ENCODE measurements around the gene IL17RA. TPM values are rescaled to one million over a fixed set of nuclear protein-coding genes. Genes with fewer than 3 reads are reported as not detected.
A peak's percentile ranks its signal among the peaks of the same experiment; 100 is the strongest.

Gene IL17RA
- total and polyA plus RNA-seq, 8 donors, result 3.2 to 19.1 (median 8.7) TPM

DNA sequence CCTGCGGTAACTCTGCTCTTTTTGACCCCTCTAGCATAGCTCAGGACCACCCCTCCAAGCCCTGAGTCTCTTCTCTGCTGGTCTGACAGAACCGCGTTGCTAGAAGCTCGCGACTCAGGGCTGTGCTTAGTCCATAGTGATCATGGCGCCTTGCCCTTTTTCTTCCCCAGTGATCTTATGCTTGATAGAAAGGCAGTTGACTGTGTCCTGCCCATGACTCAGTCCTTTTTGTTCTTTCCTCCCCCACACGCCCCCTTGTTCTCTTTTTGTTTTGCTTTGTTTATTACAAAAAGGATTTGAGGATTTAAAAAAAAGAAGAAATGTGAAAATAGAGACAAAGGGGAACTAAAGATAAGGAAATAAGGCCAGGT is 17.5 kb downstream of the IL17RA start:
- Histone ChIP-seq H3K27me3 (no peaks in the 10 kb centered on the region), H3K9me3 (no peaks in the 10 kb centered on the region), H3K4me1 (peaks cover 0 to 36% (median 0%) of the 10 kb centered on the region in 4 donors), H3K4me3 (no peak overlapping the region), H3K27ac (no peak overlapping the region), H3K36me3 (peaks cover 79 to 97% (median 95%) of the 10 kb centered on the region in 4 donors)
- 86 to 93% (median 91%) methylated on average over 7 of the region's 7 CpGs for WGBS, 5 donors
- DNase-seq, result no peak
- TF ChIP-seq, protein P1, sequence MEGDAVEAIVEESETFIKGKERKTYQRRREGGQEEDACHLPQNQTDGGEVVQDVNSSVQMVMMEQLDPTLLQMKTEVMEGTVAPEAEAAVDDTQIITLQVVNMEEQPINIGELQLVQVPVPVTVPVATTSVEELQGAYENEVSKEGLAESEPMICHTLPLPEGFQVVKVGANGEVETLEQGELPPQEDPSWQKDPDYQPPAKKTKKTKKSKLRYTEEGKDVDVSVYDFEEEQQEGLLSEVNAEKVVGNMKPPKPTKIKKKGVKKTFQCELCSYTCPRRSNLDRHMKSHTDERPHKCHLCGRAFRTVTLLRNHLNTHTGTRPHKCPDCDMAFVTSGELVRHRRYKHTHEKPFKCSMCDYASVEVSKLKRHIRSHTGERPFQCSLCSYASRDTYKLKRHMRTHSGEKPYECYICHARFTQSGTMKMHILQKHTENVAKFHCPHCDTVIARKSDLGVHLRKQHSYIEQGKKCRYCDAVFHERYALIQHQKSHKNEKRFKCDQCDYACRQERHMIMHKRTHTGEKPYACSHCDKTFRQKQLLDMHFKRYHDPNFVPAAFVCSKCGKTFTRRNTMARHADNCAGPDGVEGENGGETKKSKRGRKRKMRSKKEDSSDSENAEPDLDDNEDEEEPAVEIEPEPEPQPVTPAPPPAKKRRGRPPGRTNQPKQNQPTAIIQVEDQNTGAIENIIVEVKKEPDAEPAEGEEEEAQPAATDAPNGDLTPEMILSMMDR (IDR thresholded peaks at IDR 0.05), result no peak
- TF ChIP-seq POLR2A (IDR thresholded peaks at IDR 0.05), result no peak
- TF ChIP-seq EP300 (IDR thresholded peaks at IDR 0.05), result no peak
- no peak for TF ChIP-seq POLR2AphosphoS5 (IDR thresholded peaks at IDR 0.05)
- intact Hi-C loops (cut with DNase I; ENCODE audit: low total_unique reads), result no loop called here

DNA sequence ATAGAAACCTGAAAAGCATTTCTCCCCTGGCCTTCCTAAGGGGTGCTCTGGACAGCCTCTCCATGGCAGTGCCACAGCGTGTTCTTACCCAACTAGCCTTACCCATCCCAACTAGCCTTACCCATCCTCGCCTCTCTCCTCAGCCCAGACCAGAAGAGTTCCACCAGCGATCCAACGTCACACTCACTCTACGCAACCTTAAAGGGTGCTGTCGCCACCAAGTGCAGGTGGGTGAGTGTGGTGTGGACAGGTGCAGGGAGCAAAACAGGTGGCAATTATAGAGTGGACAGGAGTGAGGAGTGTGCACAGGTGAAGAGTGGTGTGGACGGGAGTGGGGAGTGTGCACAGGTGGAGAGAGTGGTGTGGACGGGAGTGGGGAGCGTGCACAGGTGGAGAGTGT is 18.6 kb downstream of the IL17RA start:
- intact Hi-C loops (cut with DNase I; ENCODE audit: low total_unique reads), result no loop called here
- H3K9me3 ChIP-seq, result no peaks in the 10 kb centered on the region
- no peaks in the 10 kb centered on the region for H3K27me3 ChIP-seq
- H3K27ac ChIP-seq, result no peak overlapping the region
- 94 to 98% (median 96%) methylated on average over 9 of the region's 9 CpGs for WGBS, 5 donors
- no peak for DNase-seq
- H3K4me1 ChIP-seq, result peaks cover 0 to 36% (median 0%) of the 10 kb centered on the region in 4 donors
- H3K4me3 ChIP-seq, result no peak overlapping the region
- TF ChIP-seq EP300 (IDR thresholded peaks at IDR 0.05) (no peak), POLR2AphosphoS5 (IDR thresholded peaks at IDR 0.05) (no peak), POLR2A (IDR thresholded peaks at IDR 0.05) (no peak)
- TF ChIP-seq, protein P1 (IDR thresholded peaks at IDR 0.05), result no peak
- peaks cover 79 to 97% (median 96%) of the 10 kb centered on the region in 4 donors for H3K36me3 ChIP-seq

DNA sequence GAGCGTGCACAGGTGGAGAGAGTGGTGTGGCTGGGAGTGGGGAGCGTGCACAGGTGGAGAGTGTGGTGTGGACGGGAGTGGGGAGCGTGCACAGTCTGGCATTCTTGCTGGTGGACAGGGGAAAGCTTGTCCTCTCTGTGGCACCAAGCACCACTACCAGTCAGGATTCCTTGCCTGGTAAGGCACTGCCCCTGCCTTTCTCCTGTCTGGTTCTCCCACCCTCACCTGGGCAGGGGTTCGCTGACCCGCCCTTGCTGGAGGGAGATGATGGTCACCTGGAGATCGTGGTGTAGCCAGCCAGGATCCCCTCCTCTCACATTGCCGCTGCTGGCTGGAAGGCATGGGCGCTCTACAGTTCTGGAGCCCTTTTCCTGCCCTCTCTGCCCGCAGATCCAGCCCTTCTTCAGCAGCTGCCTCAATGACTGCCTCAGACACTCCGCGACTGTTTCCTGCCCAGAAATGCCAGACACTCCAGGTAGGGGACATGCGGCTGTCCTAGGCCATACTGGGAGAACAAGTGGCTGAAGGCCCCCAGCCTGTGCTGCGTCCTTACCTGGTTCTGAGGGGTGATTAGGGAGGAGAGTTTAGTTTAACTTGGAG is 19.6 kb downstream of the IL17RA start:
- no peak overlapping the region for H3K4me3 ChIP-seq
- H3K27me3 ChIP-seq, result no peaks in the 10 kb centered on the region
- no peak for DNase-seq
- peaks cover 81 to 97% (median 96%) of the 10 kb centered on the region in 4 donors for H3K36me3 ChIP-seq
- TF ChIP-seq POLR2AphosphoS5 (IDR thresholded peaks at IDR 0.05) (no peak), EP300 (IDR thresholded peaks at IDR 0.05) (no peak), POLR2A (IDR thresholded peaks at IDR 0.05) (no peak)
- TF ChIP-seq, protein P1 (IDR thresholded peaks at IDR 0.05), result no peak
- no peaks in the 10 kb centered on the region for H3K9me3 ChIP-seq
- intact Hi-C loops (cut with DNase I; ENCODE audit: low total_unique reads), result no loop called here
- peaks cover 0 to 30% (median 0%) of the 10 kb centered on the region in 4 donors for H3K4me1 ChIP-seq
- WGBS, 5 donors, result 79 to 97% (median 92%) methylated on average over 13 to 14 of the region's 14 CpGs
- no peak overlapping the region for H3K27ac ChIP-seq

DNA sequence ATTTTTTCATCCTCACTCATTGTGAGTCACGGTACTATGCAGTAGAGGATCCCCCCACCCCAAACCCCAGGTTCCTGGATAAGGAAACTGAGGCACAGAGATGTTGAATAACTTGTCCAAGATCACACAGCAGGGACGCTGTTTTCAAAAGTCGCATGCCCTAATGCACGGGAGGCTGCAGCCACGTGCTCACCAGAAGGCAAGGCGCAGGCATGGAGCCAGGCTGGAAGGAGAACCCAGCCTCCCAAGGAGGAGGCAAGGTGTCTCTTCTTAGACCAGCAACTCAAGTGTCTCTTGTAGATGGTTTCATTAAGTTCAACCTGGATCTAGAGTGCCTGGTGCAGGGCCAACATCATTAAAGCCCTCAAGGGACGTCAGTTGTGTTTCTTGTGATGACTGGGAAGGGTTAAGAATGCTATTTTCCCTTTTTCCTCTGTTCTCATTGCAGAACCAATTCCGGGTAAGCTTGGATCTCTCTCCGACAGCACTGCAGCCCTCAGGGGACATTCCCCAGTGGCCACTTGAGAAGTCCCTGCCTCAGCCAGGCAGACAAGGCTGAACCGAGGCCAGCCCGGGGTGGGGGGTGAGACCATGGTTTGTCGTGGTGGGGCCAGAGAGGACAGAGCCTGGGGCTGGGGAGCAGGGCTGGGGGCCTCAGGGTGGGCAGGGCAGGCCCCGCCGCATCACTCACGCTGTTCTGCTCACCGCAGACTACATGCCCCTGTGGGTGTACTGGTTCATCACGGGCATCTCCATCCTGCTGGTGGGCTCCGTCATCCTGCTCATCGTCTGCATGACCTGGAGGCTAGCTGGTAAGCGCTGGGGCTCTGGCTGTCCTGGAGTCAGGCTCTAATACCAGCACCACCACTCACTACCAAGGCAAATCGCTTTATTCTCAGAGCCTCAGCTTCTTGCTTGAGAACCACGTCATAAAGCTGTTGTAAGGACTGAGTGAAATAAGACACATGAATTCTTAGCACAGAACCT is 20.6 kb downstream of the IL17RA start:
- no peak for DNase-seq
- 85 to 88% (median 87%) methylated on average over 22 of the region's 22 CpGs for WGBS, 5 donors
- Histone ChIP-seq H3K27ac (peak overlapping the region in 2 of 5 donors; percentile 53 to 64), H3K4me1 (peaks cover 0 to 26% (median 0%) of the 10 kb centered on the region in 4 donors), H3K27me3 (no peaks in the 10 kb centered on the region), H3K4me3 (no peak overlapping the region), H3K36me3 (peaks cover 76 to 97% (median 95%) of the 10 kb centered on the region in 4 donors), H3K9me3 (no peaks in the 10 kb centered on the region)
- no peak for TF ChIP-seq POLR2AphosphoS5 (IDR thresholded peaks at IDR 0.05)
- no peak for TF ChIP-seq POLR2A (IDR thresholded peaks at IDR 0.05)
- TF ChIP-seq, protein P1 (IDR thresholded peaks at IDR 0.05), result no peak
- no peak for TF ChIP-seq EP300 (IDR thresholded peaks at IDR 0.05)
- intact Hi-C loops (cut with DNase I; ENCODE audit: low total_unique reads), result no loop called here
